ENCODE measurements around the gene MEIS3. TPM values are rescaled to one million over a fixed set of nuclear protein-coding genes. Genes with fewer than 3 reads are reported as not detected.

MEIS3 gene
- total RNA-seq, 1 experiment from 2014 or later, result 35.8 TPM

GRCh38 chr19:47432499-47432898 is 13.2 kb upstream of the MEIS3 start:
- no peak overlapping the region for H3K27ac ChIP-seq (ENCODE audit: low read depth, low read length)
- H2AFZ ChIP-seq (ENCODE audit: low read depth, low read length, poor library complexity, severe bottlenecking), result peak overlapping the region; percentile 54
- DNase-seq (ENCODE audit: low read depth, low spot score) (no peak), ATAC-seq (no peak)
- CTCF ChIA-PET, result interaction anchor here (1.3 to 2.0 kb wide), 3 partner anchors 265 to 275 kb away, joined by 4 to 8 read pairs (median 7); no protein-coding TSS in a partner anchor
- H3K9me2 ChIP-seq (ENCODE audit: insufficient read depth), result no peaks in the 10 kb centered on the region
- H3K4me3 ChIP-seq (replicated peaks in 1 of 2; ENCODE audit: low read depth in 1 of 2, low read length in 2 of 2), result no peak overlapping the region
- no peaks in the 10 kb centered on the region for H3K9me3 ChIP-seq (ENCODE audit: control insufficient read depth in 1 of 2, insufficient read depth in 1 of 2, low read depth in 1 of 2, low read length in 2 of 2)
- H3K79me2 ChIP-seq (ENCODE audit: insufficient read depth, low read length), result no peaks in the 10 kb centered on the region
- H3K36me3 ChIP-seq (ENCODE audit: control insufficient read depth in 1 of 2, insufficient read depth in 2 of 2, low read length in 2 of 2), result no peaks in the 10 kb centered on the region
- H3K9ac ChIP-seq (ENCODE audit: low read length), result no peak overlapping the region
- H3K4me1 ChIP-seq (ENCODE audit: control insufficient read depth in 1 of 2, insufficient read depth in 2 of 2, low read length in 2 of 2), result peaks cover 14 to 23% of the 10 kb centered on the region in 2 experiments
- no peaks in the 10 kb centered on the region for H4K20me1 ChIP-seq (ENCODE audit: insufficient read depth)
- RAD21 ChIA-PET (ENCODE audit: low non-redundant PET in 1 of 2, low total read pairs in 2 of 2, uncharacterized antibody in 2 of 2, unreplicated experiment in 2 of 2), result no interaction called here
- BruUV-seq (replicated peaks), result no TSS peak
- intact Hi-C loops (cut with micrococcal nuclease), result loop anchor here (5.0 kb wide), 1 partner anchor 360 kb away; no protein-coding TSS in a partner anchor
- no peaks in the 10 kb centered on the region for H3K27me3 ChIP-seq (ENCODE audit: insufficient read depth, low read length)
- POLR2A ChIA-PET, result no interaction called here
- TF ChIP-seq REST (IDR thresholded peaks at IDR 0.05; ENCODE audit: low read depth) (no peak), ZFX (IDR thresholded peaks at IDR 0.05) (no peak), FOSL1 (IDR thresholded peaks at IDR 0.05; ENCODE audit: low read depth) (no peak), RAD21 (IDR thresholded peaks at IDR 0.05; ENCODE audit: low read depth) (no peak), MAX (IDR thresholded peaks at IDR 0.05) (no peak), ATF3 (IDR thresholded peaks at IDR 0.05) (no peak), CBX3 (IDR thresholded peaks at IDR 0.05; ENCODE audit: low read depth) (no peak), POLR2AphosphoS5 (IDR thresholded peaks at IDR 0.05; ENCODE audit: low read depth, low read length) (no peak), SP1 (IDR thresholded peaks at IDR 0.05; ENCODE audit: low read depth) (no peak)
- no peak overlapping the region for H3K4me2 ChIP-seq (ENCODE audit: low read length)
